HepG2 (cell line): ENCODE results near the gene CLDN22. TPM values are rescaled to one million over a fixed set of nuclear protein-coding genes. Genes with fewer than 3 reads are reported as not detected.

Experiments used
- ATAC-seq: fragments of 200-7000 bp; cut with Tn5 transposase; 3 replicates; pipeline ENCODE4 v1.9.1; 2020; ENCODE audit warnings: mild to moderate bottlenecking, moderate library complexity
- BruUV-seq: library from RNA; stranded (reverse); fragments of 400-500 nt; replicated peaks from 2 replicates; lab custom pipeline; 2021; lab: Mats Ljungman, UMichigan
- CTCF ChIA-PET: fragments of 300-600 bp; formaldehyde crosslinking; extraction: SDS; loops from one replicate; lab custom pipeline; 2021; ENCODE audit warnings: low total read pairs, inconsistent platforms, low intra/inter-chr PET ratio; lab: Yijun Ruan, JAX
- POLR2A ChIA-PET: fragments of 350-600 bp; sonication (Branson Sonifier 250); formaldehyde crosslinking; loops from one replicate; lab custom pipeline; 2020; ENCODE audit warnings: antibody characterized with exemption, inconsistent platforms; lab: Yijun Ruan, JAX
- DNase-seq: peaks from one replicate; pipeline ENCODE4 v3.0.0-alpha.2; 2015; ENCODE audit warnings: low spot score
- FAIRE-seq: peaks from 3 replicates; lab custom pipeline; 2011; peaks lifted over from hg19 to GRCh38; lab: Jason Lieb, UNC
- H2AFZ ChIP-seq: one replicate; pipeline ENCODE4 v1.6.1; 2011; ENCODE audit warnings: low read length, inconsistent platforms
- H3K27ac ChIP-seq: fragments of 300-600 bp; 3 replicates; pipeline ENCODE4 v1.8.0; 2011; ENCODE audit warnings: mixed run types, mild to moderate bottlenecking, mixed read lengths, low read length, inconsistent platforms; ENCODE audit not compliant: insufficient read depth; ENCODE audit errors: extremely low read length
- H3K27me3 ChIP-seq, 2 experiments: fragments of 200-600 bp in 1 of 2; 2 replicates in 1 of 2; 3 replicates in 1 of 2; pipeline versions ENCODE4 v1.6.0 to v1.8.0; 2011; ENCODE audit warnings: low read length in 2 of 2, mild to moderate bottlenecking in 2 of 2, moderate library complexity in 2 of 2, inconsistent platforms in 1 of 2; ENCODE audit not compliant: insufficient read depth in 2 of 2, control insufficient read depth in 1 of 2
- H3K36me3 ChIP-seq, 2 experiments: fragments of 200-600 bp in 1 of 2; replicated peaks in 1 of 2; 2 replicates in 1 of 2; 3 replicates in 1 of 2; pipeline versions ENCODE4 v1.5.1 to v1.8.0; 2011; ENCODE audit warnings: low read length in 2 of 2, inconsistent platforms in 1 of 2; ENCODE audit not compliant: insufficient read depth in 2 of 2, control insufficient read depth in 1 of 2
- H3K4me1 ChIP-seq: 2 replicates; pipeline ENCODE4 v1.5.1; 2012; ENCODE audit warnings: low read length, inconsistent platforms; ENCODE audit not compliant: insufficient read depth
- H3K4me2 ChIP-seq: 2 replicates; pipeline ENCODE4 v1.6.0; 2011; ENCODE audit warnings: low read depth, low read length, inconsistent platforms
- H3K4me3 ChIP-seq, 3 experiments: fragments of 200-600 bp in 1 of 3; sonication (generic), shearing (Covaris generic) in 1 of 3; replicated peaks in 1 of 3; 2 replicates each; pipeline ENCODE4 v1.5.1; 2011 to 2016; ENCODE audit warnings: low read length in 3 of 3, inconsistent platforms in 2 of 3, low read depth in 2 of 3, mild to moderate bottlenecking in 2 of 3, control low read depth in 1 of 3, mixed read lengths in 1 of 3; ENCODE audit not compliant: insufficient read depth in 1 of 3
- H3K79me2 ChIP-seq: one replicate; pipeline ENCODE4 v1.6.1; 2011; ENCODE audit warnings: low read length, inconsistent platforms; ENCODE audit not compliant: insufficient read depth
- H3K9ac ChIP-seq: 2 replicates; pipeline ENCODE4 v1.6.0; 2011; ENCODE audit warnings: mild to moderate bottlenecking, low read depth, low read length, inconsistent platforms; ENCODE audit not compliant: insufficient read depth
- H3K9me3 ChIP-seq: 2 replicates; pipeline ENCODE4 v1.5.1; 2012; ENCODE audit warnings: mild to moderate bottlenecking, low read length
- H4K20me1 ChIP-seq: 2 replicates; pipeline ENCODE4 v1.6.0; 2011; ENCODE audit warnings: inconsistent platforms, mild to moderate bottlenecking, low read length, moderate library complexity; ENCODE audit not compliant: insufficient read depth
- CHD2 ChIP-seq: IDR thresholded peaks from 2 replicates; pipeline ENCODE4 v1.6.1; 2011; ENCODE audit warnings: low read depth, low read length, improper control_type of control experiment
- EED ChIP-seq: sonication (generic); formaldehyde crosslinking; IDR thresholded peaks from 2 replicates; pipeline ENCODE4 v1.5.0; 2020; ENCODE audit warnings: mild to moderate bottlenecking, missing genetic modification reagents
- HNF4G ChIP-seq, 2 experiments: sonication (generic) in 1 of 2; formaldehyde crosslinking in 1 of 2; IDR thresholded peaks; 2 replicates each; pipeline versions ENCODE4 v1.4.0 to v1.6.1; 2011 to 2020; ENCODE audit warnings: borderline replicate concordance in 2 of 2, low read depth in 2 of 2, mild to moderate bottlenecking in 2 of 2, low read length in 1 of 2, missing genetic modification reagents in 1 of 2, moderate library complexity in 1 of 2
- NKX3-1 ChIP-seq: sonication (generic); formaldehyde crosslinking; IDR thresholded peaks from 2 replicates; pipeline ENCODE4 v1.5.0; 2020; ENCODE audit warnings: missing genetic modification reagents
- RBM22 ChIP-seq: fragments of 200-400 bp; formaldehyde crosslinking; optimal IDR thresholded peaks from 2 replicates; pipeline ENCODE3; 2017; ENCODE audit warnings: mild to moderate bottlenecking, low read length, moderate library complexity
- U2AF1 ChIP-seq: fragments of 200-400 bp; formaldehyde crosslinking; optimal IDR thresholded peaks from 2 replicates; pipeline ENCODE3; 2017; ENCODE audit warnings: mild to moderate bottlenecking, low read depth, low read length
- ZBTB8A ChIP-seq: sonication (generic); formaldehyde crosslinking; IDR thresholded peaks from 2 replicates; pipeline ENCODE4 v1.4.0; 2020; ENCODE audit warnings: mild to moderate bottlenecking, low read depth, missing genetic modification reagents, borderline replicate concordance
- ZIK1 ChIP-seq: sonication (generic); formaldehyde crosslinking; IDR thresholded peaks from 2 replicates; pipeline ENCODE4 v1.5.0; 2020; ENCODE audit warnings: mild to moderate bottlenecking, low read depth, missing genetic modification reagents, borderline replicate concordance
- ZNF143 ChIP-seq: sonication (generic); formaldehyde crosslinking; IDR thresholded peaks from 2 replicates; pipeline ENCODE4 v1.4.0; 2020; ENCODE audit warnings: missing genetic modification reagents
- ZNF589 ChIP-seq: sonication (generic); formaldehyde crosslinking; conservative IDR thresholded peaks from 2 replicates; pipeline ENCODE4 v1.8.0; 2022; ENCODE audit warnings: mild to moderate bottlenecking, moderate library complexity, missing genetic modification reagents
- WGBS: methylation state at CpG from one replicate; pipeline ENCODE4 v1.1.6; 2017; ENCODE audit warnings: low lambda C conversion rate; 5-methylcytosine and 5-hydroxymethylcytosine counted together
- in situ Hi-C: cut with HindIII; loops from 2 replicates; pipeline ENCODE4 v1.10.0; 2017; ENCODE audit warnings: low pct_unique_long_range_greater_than_20kb; ENCODE audit not compliant: extremely low pct_ligation_motif_present
- intact Hi-C: fragments of 100-400 bp; cut with micrococcal nuclease; formaldehyde crosslinking; loops from one replicate; pipeline ENCODE4 v1.10.0; 2022; ENCODE audit not compliant: unreplicated experiment
- polyA plus RNA-seq, 8 experiments: library from polyadenylated mRNA; depleted of rRNA in 3 of 8; stranded (reverse) in 7 of 8; unstranded in 1 of 8; fragments of >200 nt; fragmentation: Illumina TruSeq in 4 of 8; extraction: Trizol in 4 of 8; gene quantifications; 2 replicates each; pipeline versions ENCODE4 v1.2.1 to v1.2.3, GENCODE V29; 2011 to 2016; ENCODE audit warnings: low read depth in 4 of 8, missing spikeins in 1 of 8, mixed read lengths in 1 of 8; ENCODE audit not compliant: insufficient read depth in 1 of 8
- total RNA-seq, 5 experiments: library from RNA; depleted of rRNA; stranded (reverse); fragments of >200 nt; fragmentation: Illumina TruSeq; extraction: Trizol; gene quantifications; 2 replicates each; pipeline ENCODE4 v1.2.3, GENCODE V29; 2016; ENCODE audit warnings: low read depth in 1 of 5
- TF ChIP-seq, protein P1 (sequence below): sonication (generic); formaldehyde crosslinking; IDR thresholded peaks from 2 replicates; pipeline ENCODE4 v1.8.1; 2022; ENCODE audit warnings: mild to moderate bottlenecking, missing genetic modification reagents
- TF ChIP-seq, protein P2 (sequence below): sonication (generic); formaldehyde crosslinking; IDR thresholded peaks from 2 replicates; pipeline ENCODE4 v1.8.1; 2023; ENCODE audit warnings: missing genetic modification reagents, mild to moderate bottlenecking, borderline replicate concordance

The CLDN22 gene
- total and polyA plus RNA-seq, 2 of the 13 experiments (the other 11 are each of a cell fraction or from before 2014, with no cell fraction given), result 0.07 TPM; not detected in 1

DNA sequence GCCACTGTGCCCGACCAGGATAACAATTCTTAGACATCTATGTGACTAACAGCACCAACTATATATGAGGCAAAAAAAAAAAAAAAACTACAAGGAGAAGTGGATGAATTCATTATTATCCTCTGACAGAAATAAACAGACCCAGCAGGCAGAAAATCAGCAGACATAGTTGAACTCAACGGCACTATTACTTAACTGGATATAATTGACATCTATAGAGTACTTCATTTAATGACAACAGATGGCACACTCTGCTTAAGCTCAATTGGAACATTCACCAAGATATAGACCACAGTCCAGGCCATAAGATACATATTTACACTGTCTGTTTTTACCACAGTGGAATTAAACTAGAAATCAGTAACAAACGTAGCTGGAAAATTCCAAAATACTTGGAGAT is 13.3 kb downstream of the CLDN22 start (continued):
- TF ChIP-seq ZNF589 (no peak), CHD2 (no peak), ZNF143 (CRISPR knock-in tag) (no peak), NKX3-1 (CRISPR knock-in tag) (no peak)

DNA sequence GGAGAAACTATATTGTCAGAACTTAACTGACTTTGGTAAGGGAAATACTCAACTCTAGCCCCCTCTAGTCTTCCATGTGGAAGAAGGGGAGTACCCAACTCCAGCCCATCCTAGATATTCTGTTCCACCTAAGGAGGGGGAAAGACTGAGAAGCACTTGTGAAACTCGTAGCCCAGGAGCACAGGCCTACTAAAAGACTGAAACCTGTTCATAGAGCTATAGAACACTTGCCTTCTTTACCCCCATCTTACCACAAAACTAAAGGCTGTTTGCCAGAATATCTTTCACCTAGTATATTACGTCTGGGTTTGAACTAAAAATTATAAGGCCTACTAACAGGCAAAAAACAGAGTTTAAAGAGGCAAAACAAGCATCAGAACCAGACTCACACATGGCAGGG is 15.5 kb downstream of the CLDN22 start:
- intact Hi-C loops, result no loop called here
- ATAC-seq, result no peak
- POLR2A ChIA-PET, result no interaction called here
- H3K4me3 ChIP-seq, result no peak overlapping the region
- peak; percentile 30 for TF ChIP-seq RBM22
- TF ChIP-seq EED (CRISPR knock-in tag), result no peak
- TF ChIP-seq, all 625 proteins: peak for 1
- Histone ChIP-seq H3K4me2 (no peak overlapping the region), H3K9me3 (no peaks in the 10 kb centered on the region), H4K20me1 (no peaks in the 10 kb centered on the region), H2AFZ (no peak overlapping the region), H3K4me1 (peaks cover 2% of the 10 kb centered on the region; the same call in 1 of the 2 replicates), H3K9ac (no peak overlapping the region), H3K79me2 (no peaks in the 10 kb centered on the region), H3K36me3 (peaks cover 1 to 21% of the 10 kb centered on the region in 2 experiments; a peak in 3 of 5 replicates), H3K27ac (no peak overlapping the region), H3K27me3 (no peaks in the 10 kb centered on the region)
- CTCF ChIA-PET, result no interaction called here
- DNase-seq (no peak), FAIRE-seq (no peak)
- WGBS, result 96% methylated on average over 2 of the region's 2 CpGs
- in situ Hi-C loops, result no loop called here
- BruUV-seq, result no TSS peak

DNA sequence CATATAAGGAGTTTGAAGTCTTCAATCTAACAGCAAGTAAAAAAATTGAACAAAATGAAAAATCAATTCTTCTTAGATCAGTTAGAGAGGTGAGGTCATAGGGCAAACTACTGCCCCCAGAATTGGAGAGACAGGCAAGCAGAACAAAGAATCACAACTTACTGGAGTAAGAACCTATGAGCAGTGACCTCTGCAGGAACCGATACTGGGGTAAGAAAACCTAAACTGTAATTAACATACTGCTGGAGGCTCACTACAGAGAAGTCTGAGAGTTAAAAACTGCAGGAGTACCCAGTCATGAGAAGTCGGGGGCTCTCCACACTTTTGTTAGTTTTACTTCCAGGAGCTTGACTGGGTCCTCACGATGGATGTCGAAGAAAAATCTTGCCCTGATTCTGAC is 16.0 kb downstream of the CLDN22 start:
- intact Hi-C loops, result no loop called here
- TF ChIP-seq ZBTB8A (no peak), U2AF1 (no peak), HNF4G (IDR thresholded peaks at IDR 0.05; ENCODE audit: borderline replicate concordance, low read depth, low read length) (no peak), HNF4G (CRISPR knock-in tag; IDR thresholded peaks at IDR 0.05; ENCODE audit: borderline replicate concordance, low read depth) (no peak), ZIK1 (no peak)
- TF ChIP-seq, protein P1, sequence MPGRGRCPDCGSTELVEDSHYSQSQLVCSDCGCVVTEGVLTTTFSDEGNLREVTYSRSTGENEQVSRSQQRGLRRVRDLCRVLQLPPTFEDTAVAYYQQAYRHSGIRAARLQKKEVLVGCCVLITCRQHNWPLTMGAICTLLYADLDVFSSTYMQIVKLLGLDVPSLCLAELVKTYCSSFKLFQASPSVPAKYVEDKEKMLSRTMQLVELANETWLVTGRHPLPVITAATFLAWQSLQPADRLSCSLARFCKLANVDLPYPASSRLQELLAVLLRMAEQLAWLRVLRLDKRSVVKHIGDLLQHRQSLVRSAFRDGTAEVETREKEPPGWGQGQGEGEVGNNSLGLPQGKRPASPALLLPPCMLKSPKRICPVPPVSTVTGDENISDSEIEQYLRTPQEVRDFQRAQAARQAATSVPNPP (CRISPR knock-in tag), result no peak
- TF ChIP-seq, protein P2, sequence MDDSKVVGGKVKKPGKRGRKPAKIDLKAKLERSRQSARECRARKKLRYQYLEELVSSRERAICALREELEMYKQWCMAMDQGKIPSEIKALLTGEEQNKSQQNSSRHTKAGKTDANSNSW, result no peak

More for the DNA sequence above, 16.0 kb downstream of the CLDN22 start:
- no peak overlapping the region for H3K4me2 ChIP-seq
- ATAC-seq (no peak), FAIRE-seq (no peak), DNase-seq (no peak)
- no peaks in the 10 kb centered on the region for H4K20me1 ChIP-seq
- H2AFZ ChIP-seq, result no peak overlapping the region
- no peak overlapping the region for H3K27ac ChIP-seq
- peaks cover 1 to 21% of the 10 kb centered on the region in 2 experiments; a peak in 3 of 5 replicates for H3K36me3 ChIP-seq
- BruUV-seq, result no TSS peak
- no peaks in the 10 kb centered on the region for H3K79me2 ChIP-seq
- WGBS, result 96% methylated on average over 4 of the region's 4 CpGs
- no peaks in the 10 kb centered on the region for H3K4me1 ChIP-seq
- H3K27me3 ChIP-seq, result no peaks in the 10 kb centered on the region
- in situ Hi-C loops, result no loop called here
- CTCF ChIA-PET, result no interaction called here
- H3K4me3 ChIP-seq, result no peak overlapping the region
- H3K9ac ChIP-seq, result no peak overlapping the region
- POLR2A ChIA-PET, result no interaction called here
- no peaks in the 10 kb centered on the region for H3K9me3 ChIP-seq
